Activated CD4-positive, alpha-beta T cell treated with anti-CD3 and anti-CD28 coated beads for 4 hours (primary cell): ENCODE measurements around the gene MYBPC1.
"Not testable (repeated sequence)": the region's sequence is repeated elsewhere in the genome, so short reads cannot be mapped to it uniquely, and the experiment has no call there.

Experiments
- DNase-seq, 2 donors: peaks; one replicate each; pipeline ENCODE4 v3.0.0-alpha.2; 2020

Gene MYBPC1

GRCh38 chr12:101594700-101595099 is at the start of gene MYBPC1:
MYBPC1 (plus strand) TSS chr12:101594971; CDS start chr12:101595071, 100 bp downstream.
- no peak for DNase-seq

GRCh38 chr12:101551362-101552114 is 43.2 kb upstream of the MYBPC1 start:
- no peak for DNase-seq

GRCh38 chr12:101552277-101552676 is 42.5 kb upstream of the MYBPC1 start:
- DNase-seq: no peak

GRCh38 chr12:101557094-101557493 is 37.7 kb upstream of the MYBPC1 start:
- DNase-seq: no peak

- DNase-seq: not testable (repeated sequence)
Observed at GRCh38 chr12:101558726-101559125, 36.0 kb upstream of the MYBPC1 start.

GRCh38 chr12:101563212-101563611 is 31.6 kb upstream of the MYBPC1 start:
- DNase-seq: no peak

GRCh38 chr12:101564912-101565311 is 29.9 kb upstream of the MYBPC1 start:
- DNase-seq: no peak

- DNase-seq: no peak
Observed at GRCh38 chr12:101566318-101566717, 28.5 kb upstream of the MYBPC1 start.

GRCh38 chr12:101567918-101568317 is 26.9 kb upstream of the MYBPC1 start:
- no peak for DNase-seq

GRCh38 chr12:101570047-101570446 is 24.7 kb upstream of the MYBPC1 start:
- no peak for DNase-seq

- no peak for DNase-seq
Observed at GRCh38 chr12:101571105-101571504, 23.7 kb upstream of the MYBPC1 start.

GRCh38 chr12:101573743-101574142 is 21.0 kb upstream of the MYBPC1 start:
- no peak for DNase-seq

GRCh38 chr12:101578417-101578816 is 16.4 kb upstream of the MYBPC1 start:
- no peak for DNase-seq

- no peak for DNase-seq
Observed at GRCh38 chr12:101581190-101581589, 13.6 kb upstream of the MYBPC1 start.

GRCh38 chr12:101582937-101583336 is 11.8 kb upstream of the MYBPC1 start:
- DNase-seq: no peak

GRCh38 chr12:101590383-101590782 is 4.4 kb upstream of the MYBPC1 start:
- DNase-seq: no peak

GRCh38 chr12:101591781-101592180 is 3.0 kb upstream of the MYBPC1 start:
- DNase-seq: no peak

GRCh38 chr12:101592448-101592847 is 2.3 kb upstream of the MYBPC1 start:
- no peak for DNase-seq

- DNase-seq: no peak
Observed at GRCh38 chr12:101592921-101593320, 1.9 kb upstream of the MYBPC1 start.

- no peak for DNase-seq
Observed at GRCh38 chr12:101596172-101596571, 1.4 kb downstream of the MYBPC1 start.

- no peak for DNase-seq
Observed at GRCh38 chr12:101597164-101597563, 2.4 kb downstream of the MYBPC1 start.

- DNase-seq: no peak
Observed at GRCh38 chr12:101598483-101598882, 3.7 kb downstream of the MYBPC1 start.

GRCh38 chr12:101599311-101599710 is 4.5 kb downstream of the MYBPC1 start:
- no peak for DNase-seq

GRCh38 chr12:101599771-101600484 is 5.2 kb downstream of the MYBPC1 start:
- no peak for DNase-seq
